Right atrium auricular region (tissue), 2 donors: ENCODE results near the gene CCDC69. TPM values are rescaled to one million over a fixed set of nuclear protein-coding genes. Genes with fewer than 3 reads are reported as not detected.

Experiments used
- DNase-seq: peaks from one replicate; pipeline ENCODE4 v3.0.0-alpha.2; 2019; ENCODE audit warnings: low spot score
- H3K27ac ChIP-seq, 2 donors: fragments of 200-600 bp; sonication (generic); 1 replicate in 1 of 2; 2 replicates in 1 of 2; pipeline ENCODE4 v1.5.1; 2016 to 2019
- H3K27me3 ChIP-seq, 2 donors: fragments of 200-600 bp; sonication (generic); one replicate each; pipeline versions ENCODE4 v1.5.1 to v1.6.0; 2017 to 2019
- H3K36me3 ChIP-seq: fragments of 200-600 bp; sonication (generic); one replicate; pipeline ENCODE4 v1.5.1; 2016
- H3K4me1 ChIP-seq, 2 donors: fragments of 200-600 bp; sonication (generic); one replicate each; pipeline versions ENCODE4 v1.5.1 to v1.6.0; 2017 to 2019
- H3K4me3 ChIP-seq, 2 donors: fragments of 200-600 bp; sonication (generic); 1 replicate in 1 of 2; 2 replicates in 1 of 2; pipeline ENCODE4 v1.5.1; 2017 to 2019; ENCODE audit warnings: mild to moderate bottlenecking in 1 of 2, moderate library complexity in 1 of 2
- H3K9me3 ChIP-seq, 2 donors: fragments of 200-600 bp; sonication (generic); one replicate each; pipeline ENCODE4 v1.5.1; 2019
- CTCF ChIP-seq, 2 donors: fragments of 200-600 bp; sonication (generic); IDR thresholded peaks; one replicate each; pipeline ENCODE4 v1.5.1; 2019; ENCODE audit warnings: antibody characterized with exemption in 2 of 2
- total RNA-seq, 2 donors: library from RNA; depleted of rRNA; stranded (reverse); fragments of >200 nt; gene quantifications; one replicate each; pipeline ENCODE4 v1.1.0, GENCODE V29; 2016

The CCDC69 gene
- total RNA-seq, 2 donors from 2014 or later, result 185 to 202 TPM

GRCh38 chr5:151151263-151151660 lies 72.6 kb downstream of the CCDC69 start:
- H3K9me3 ChIP-seq, result no peaks in the 10 kb centered on the region
- H3K4me1 ChIP-seq, result peaks cover 0 to 69% of the 10 kb centered on the region in 2 donors
- no peak for TF ChIP-seq CTCF (IDR thresholded peaks at IDR 0.05)
- H3K27ac ChIP-seq, result peak overlapping the region; percentile 71 to 76
- H3K4me3 ChIP-seq, result no peak overlapping the region
- no peaks in the 10 kb centered on the region for H3K27me3 ChIP-seq
- H3K36me3 ChIP-seq, result peaks cover 16% of the 10 kb centered on the region
- no peak for DNase-seq

GRCh38 chr5:151150471-151151262 lies 73.2 kb downstream of the CCDC69 start:
- H3K27ac ChIP-seq, result peak overlapping the region; percentile 71 to 76
- TF ChIP-seq CTCF (IDR thresholded peaks at IDR 0.05), result no peak
- H3K36me3 ChIP-seq, result peaks cover 19% of the 10 kb centered on the region
- H3K4me1 ChIP-seq, result peaks cover 0 to 69% of the 10 kb centered on the region in 2 donors
- H3K27me3 ChIP-seq, result no peaks in the 10 kb centered on the region
- DNase-seq, result no peak
- no peaks in the 10 kb centered on the region for H3K9me3 ChIP-seq
- no peak overlapping the region for H3K4me3 ChIP-seq

DNA sequence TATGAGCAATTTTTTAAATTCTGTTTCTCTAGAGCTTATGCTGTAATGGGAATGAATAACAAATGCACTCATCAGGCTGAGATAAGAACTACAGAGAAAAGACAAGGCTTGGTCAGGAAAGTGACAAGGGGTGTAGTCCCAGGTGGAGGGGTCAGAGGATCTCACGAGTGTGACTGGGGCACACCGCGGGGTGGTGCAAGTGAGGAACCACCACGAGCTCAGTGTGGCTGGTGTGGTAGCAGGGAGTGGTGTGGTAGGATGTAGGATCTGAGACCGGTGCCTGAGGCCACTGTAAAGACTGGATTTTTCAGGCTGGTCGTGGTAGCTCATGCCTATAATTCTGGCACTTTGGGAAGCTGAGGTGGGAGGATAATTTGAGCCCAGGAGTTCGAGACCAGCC lies 75.3 kb downstream of the CCDC69 start:
- Histone ChIP-seq H3K4me1 (peaks cover 0 to 67% of the 10 kb centered on the region in 2 donors), H3K27me3 (no peaks in the 10 kb centered on the region), H3K36me3 (peaks cover 26% of the 10 kb centered on the region), H3K9me3 (no peaks in the 10 kb centered on the region), H3K4me3 (no peak overlapping the region), H3K27ac (no peak overlapping the region)
- no peak for DNase-seq
- TF ChIP-seq CTCF (IDR thresholded peaks at IDR 0.05), result no peak

- no peak for TF ChIP-seq CTCF (IDR thresholded peaks at IDR 0.05)
- Histone ChIP-seq H3K27ac (no peak overlapping the region), H3K27me3 (no peaks in the 10 kb centered on the region), H3K9me3 (no peaks in the 10 kb centered on the region), H3K4me3 (no peak overlapping the region), H3K36me3 (peaks cover 28% of the 10 kb centered on the region), H3K4me1 (peaks cover 0 to 64% of the 10 kb centered on the region in 2 donors)
- DNase-seq, result no peak
Observed at GRCh38 chr5:151147033-151147432, 76.9 kb downstream of the CCDC69 start.

GRCh38 chr5:151146061-151146460 lies 77.8 kb downstream of the CCDC69 start:
- Histone ChIP-seq H3K27ac (no peak overlapping the region), H3K27me3 (no peaks in the 10 kb centered on the region), H3K36me3 (peaks cover 28% of the 10 kb centered on the region), H3K4me1 (peaks cover 0 to 64% of the 10 kb centered on the region in 2 donors), H3K9me3 (no peaks in the 10 kb centered on the region), H3K4me3 (no peak overlapping the region)
- no peak for DNase-seq
- no peak for TF ChIP-seq CTCF (IDR thresholded peaks at IDR 0.05)
